Keratinocyte (primary cell): ENCODE measurements around the gene CD101.

Source experiments
- EZH2 ChIP-seq: IDR thresholded peaks from one replicate; pipeline ENCODE4 v1.6.1; 2012; ENCODE audit warnings: inconsistent platforms, mild to moderate bottlenecking, low read length, moderate library complexity
- TF ChIP-seq, protein P1 (sequence below), 3 experiments: IDR thresholded peaks in 1 of 3; conservative IDR thresholded peaks in 1 of 3; optimal IDR thresholded peaks in 1 of 3; 2 replicates in 2 of 3; 3 replicates in 1 of 3; pipeline versions ENCODE3 to v1.5.1; 2011; ENCODE audit warnings: low read length in 3 of 3, mild to moderate bottlenecking in 3 of 3, moderate library complexity in 2 of 3, control low read depth in 1 of 3, inconsistent platforms in 1 of 3; ENCODE audit not compliant: insufficient read depth in 2 of 3; ENCODE audit errors: extremely low read depth in 1 of 3

DNA sequence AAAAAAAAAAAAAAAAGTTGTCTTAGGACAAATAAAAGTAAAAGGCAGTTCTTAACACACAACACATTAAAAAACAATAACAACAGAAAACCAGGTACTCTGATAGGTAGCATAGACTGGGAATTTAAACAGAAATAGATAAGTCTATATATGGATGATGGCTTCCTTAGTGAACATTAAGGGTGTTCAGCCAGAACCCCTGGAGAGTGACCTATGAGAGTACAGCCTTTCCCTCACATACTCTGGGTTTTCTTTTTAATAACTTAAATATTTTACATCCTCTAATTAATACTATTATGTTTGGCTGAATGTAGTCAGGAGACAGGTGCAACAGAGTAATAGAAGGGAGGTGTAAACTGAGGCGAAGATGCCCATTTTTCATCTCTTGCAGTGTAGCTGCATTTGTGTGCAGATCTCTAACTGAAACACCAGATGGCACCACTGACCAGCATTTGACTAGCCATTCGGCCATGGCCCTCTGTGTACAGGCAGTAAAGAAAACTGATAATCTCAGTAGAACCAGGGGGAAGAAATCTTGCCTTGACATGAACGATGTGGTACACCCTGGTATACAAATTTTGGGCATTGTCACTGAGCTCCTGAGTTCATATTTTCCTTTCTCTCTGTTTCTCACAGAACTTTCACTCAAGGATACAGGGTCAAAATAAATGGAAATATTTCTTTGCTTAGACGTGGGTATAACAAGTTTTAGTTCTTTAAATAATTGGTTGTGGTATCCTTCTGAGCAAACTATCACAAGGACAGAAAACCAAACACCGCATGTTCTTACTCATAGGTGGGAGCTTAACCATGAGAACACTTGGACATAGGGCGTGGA, 66.2 kb downstream of the CD101 start:
- TF ChIP-seq, protein P1, sequence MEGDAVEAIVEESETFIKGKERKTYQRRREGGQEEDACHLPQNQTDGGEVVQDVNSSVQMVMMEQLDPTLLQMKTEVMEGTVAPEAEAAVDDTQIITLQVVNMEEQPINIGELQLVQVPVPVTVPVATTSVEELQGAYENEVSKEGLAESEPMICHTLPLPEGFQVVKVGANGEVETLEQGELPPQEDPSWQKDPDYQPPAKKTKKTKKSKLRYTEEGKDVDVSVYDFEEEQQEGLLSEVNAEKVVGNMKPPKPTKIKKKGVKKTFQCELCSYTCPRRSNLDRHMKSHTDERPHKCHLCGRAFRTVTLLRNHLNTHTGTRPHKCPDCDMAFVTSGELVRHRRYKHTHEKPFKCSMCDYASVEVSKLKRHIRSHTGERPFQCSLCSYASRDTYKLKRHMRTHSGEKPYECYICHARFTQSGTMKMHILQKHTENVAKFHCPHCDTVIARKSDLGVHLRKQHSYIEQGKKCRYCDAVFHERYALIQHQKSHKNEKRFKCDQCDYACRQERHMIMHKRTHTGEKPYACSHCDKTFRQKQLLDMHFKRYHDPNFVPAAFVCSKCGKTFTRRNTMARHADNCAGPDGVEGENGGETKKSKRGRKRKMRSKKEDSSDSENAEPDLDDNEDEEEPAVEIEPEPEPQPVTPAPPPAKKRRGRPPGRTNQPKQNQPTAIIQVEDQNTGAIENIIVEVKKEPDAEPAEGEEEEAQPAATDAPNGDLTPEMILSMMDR (optimal IDR thresholded peaks at IDR 0.05 in 1 of 3, IDR thresholded peaks at IDR 0.05 in 1 of 3, conservative IDR thresholded peaks at IDR 0.05 in 1 of 3; ENCODE audit: extremely low read depth in 1 of 3, insufficient read depth in 2 of 3, low read length in 3 of 3) = peak; percentile 74 to 92 (median 86)
- TF ChIP-seq EZH2 = no peak
